ENCODE data around the gene SLC35F3.

- TF ChIP-seq CTCF (IDR thresholded peaks at IDR 0.05) (no peak), IRF3 (IDR thresholded peaks at IDR 0.05; ENCODE audit: low read depth, low read length) (no peak), RAD21 (IDR thresholded peaks at IDR 0.05; ENCODE audit: low read length) (no peak), TEAD4 (IDR thresholded peaks at IDR 0.05; ENCODE audit: borderline replicate concordance, insufficient read depth) (no peak)
These were observed 30.8 kb upstream of the SLC35F3 start for GRCh38 chr1:233873666-233874065.

Data from SK-N-SH (cell line).